GM12878 (cell line): ENCODE measurements around the gene PCGF6. TPM values are rescaled to one million over a fixed set of nuclear protein-coding genes. Genes with fewer than 3 reads are reported as not detected.

Source experiments
- ATAC-seq: fragments of 200-7000 bp; cut with Tn5 transposase; 3 replicates; pipeline ENCODE4 v1.9.1; 2020; ENCODE audit warnings: mild to moderate bottlenecking, moderate library complexity
- BruUV-seq: library from RNA; stranded (reverse); fragments of 400-500 nt; replicated peaks from 2 replicates; lab custom pipeline; 2021; lab: Mats Ljungman, UMichigan
- CTCF ChIA-PET: fragments of 300-600 bp; sonication (Branson Sonifier 250); formaldehyde crosslinking; extraction: SDS; loops from one replicate; lab custom pipeline; 2021; ENCODE audit warnings: inconsistent platforms; lab: Yijun Ruan, JAX
- POLR2A ChIA-PET: fragments of 350-600 bp; formaldehyde crosslinking; extraction: SDS; loops from one replicate; lab custom pipeline; 2021; ENCODE audit warnings: inconsistent platforms; lab: Charles Lee
- RAD21 ChIA-PET: fragments of 300-600 bp; sonication (Branson Sonifier 250); formaldehyde crosslinking; loops from one replicate; lab custom pipeline; 2023; ENCODE audit warnings: antibody characterized with exemption; ENCODE audit not compliant: unreplicated experiment; lab: Charles Lee
- SMC1A ChIA-PET: fragments of 300-600 bp; sonication (Branson Sonifier 250); formaldehyde crosslinking; loops from one replicate; lab custom pipeline; 2023; ENCODE audit not compliant: unreplicated experiment, uncharacterized antibody; lab: Charles Lee
- DNase-seq: peaks from one replicate; pipeline ENCODE4 v3.0.0-alpha.2; 2011; ENCODE audit warnings: low read depth, low spot score
- FAIRE-seq: peaks from 3 replicates; lab custom pipeline; 2011; peaks lifted over from hg19 to GRCh38; lab: Jason Lieb, UNC
- H2AFZ ChIP-seq: 2 replicates; pipeline ENCODE4 v1.6.0; 2011; ENCODE audit warnings: low read depth, low read length, control low read depth; ENCODE audit not compliant: control insufficient read depth
- H3K27ac ChIP-seq: 2 replicates; pipeline ENCODE4 v1.5.1; 2011; ENCODE audit warnings: control low read depth; ENCODE audit not compliant: control insufficient read depth, insufficient read depth
- H3K27me3 ChIP-seq, 2 experiments: replicated peaks in 1 of 2; 2 replicates each; pipeline versions ENCODE4 v1.6.0 to v1.6.1; 2011; ENCODE audit warnings: low read length in 1 of 2; ENCODE audit not compliant: control insufficient read depth in 2 of 2, insufficient read depth in 2 of 2
- H3K36me3 ChIP-seq, 2 experiments: 2 replicates each; pipeline ENCODE4 v1.5.1; 2011; ENCODE audit warnings: low read length in 1 of 2; ENCODE audit not compliant: control insufficient read depth in 2 of 2, insufficient read depth in 2 of 2
- H3K4me1 ChIP-seq: 2 replicates; pipeline ENCODE4 v1.6.1; 2011; ENCODE audit warnings: mild to moderate bottlenecking, low read length, moderate library complexity, mixed read lengths; ENCODE audit not compliant: control insufficient read depth, insufficient read depth
- H3K4me2 ChIP-seq: 2 replicates; pipeline ENCODE4 v1.6.0; 2011; ENCODE audit warnings: control low read depth; ENCODE audit not compliant: control insufficient read depth, insufficient read depth
- H3K4me3 ChIP-seq: fragments of 200-600 bp; sonication (generic); 2 replicates; pipeline ENCODE4 v1.5.1; 2016
- H3K79me2 ChIP-seq: 2 replicates; pipeline ENCODE4 v1.6.0; 2011; ENCODE audit warnings: low read length; ENCODE audit not compliant: control insufficient read depth, insufficient read depth
- H3K9ac ChIP-seq: 2 replicates; pipeline ENCODE4 v1.8.0; 2011; ENCODE audit warnings: low read length, control low read depth, mixed read lengths; ENCODE audit not compliant: control insufficient read depth, insufficient read depth
- H3K9me3 ChIP-seq: replicated peaks from 3 replicates; pipeline ENCODE4 v1.5.1; 2011; ENCODE audit warnings: mild to moderate bottlenecking, low read length; ENCODE audit not compliant: control insufficient read depth, insufficient read depth
- H4K20me1 ChIP-seq: 2 replicates; pipeline ENCODE4 v1.6.0; 2011; ENCODE audit not compliant: control insufficient read depth, insufficient read depth
- BCL11A ChIP-seq: IDR thresholded peaks from 2 replicates; pipeline ENCODE4 v1.6.1; 2011; ENCODE audit warnings: low read depth, low read length
- BRCA1 ChIP-seq: IDR thresholded peaks from 2 replicates; pipeline ENCODE4 v1.6.1; 2011; ENCODE audit warnings: low read depth, low read length, improper control_type of control experiment
- MTA3 ChIP-seq: IDR thresholded peaks from 2 replicates; pipeline ENCODE4 v1.6.1; 2012; ENCODE audit warnings: low read length, inconsistent platforms, borderline replicate concordance
- NBN ChIP-seq: fragments of 450-650 bp; IDR thresholded peaks from 2 replicates; pipeline ENCODE4 v1.6.1; 2016
- NR2C2 ChIP-seq: IDR thresholded peaks from 2 replicates; pipeline ENCODE4 v1.6.1; 2011; ENCODE audit warnings: borderline replicate concordance, low read depth; ENCODE audit not compliant: control insufficient read depth, insufficient read length
- POLR2A ChIP-seq: IDR thresholded peaks from 2 replicates; pipeline ENCODE4 v1.6.1; 2011; ENCODE audit warnings: low read depth, mild to moderate bottlenecking, low read length
- SREBF2 ChIP-seq: IDR thresholded peaks from 2 replicates; pipeline ENCODE4 v1.6.1; 2012; ENCODE audit warnings: mild to moderate bottlenecking, low read length
- TAF1 ChIP-seq: IDR thresholded peaks from 2 replicates; pipeline ENCODE4 v1.6.1; 2011; ENCODE audit warnings: mild to moderate bottlenecking, low read depth, low read length, borderline replicate concordance
- TBL1XR1 ChIP-seq: IDR thresholded peaks from 2 replicates; pipeline ENCODE4 v1.6.1; 2012; ENCODE audit warnings: low read depth, low read length, improper control_type of control experiment
- ZBED1 ChIP-seq: IDR thresholded peaks from 2 replicates; pipeline ENCODE4 v1.6.1; 2016; ENCODE audit warnings: borderline replicate concordance
- ZNF24 ChIP-seq: fragments of 450-650 bp; IDR thresholded peaks from 2 replicates; pipeline ENCODE4 v1.6.1; 2017; ENCODE audit warnings: antibody characterized with exemption, mild to moderate bottlenecking
- WGBS: methylation state at CpG from one replicate; pipeline ENCODE4 v1.1.6; 2016; ENCODE audit warnings: low lambda C conversion rate; ENCODE audit not compliant: insufficient replicate concordance, insufficient coverage; ENCODE audit errors: missing lambda C conversion rate; 5-methylcytosine and 5-hydroxymethylcytosine counted together
- in situ Hi-C: fragments of 300-500 bp; cut with MboI; formaldehyde crosslinking; loops from 9 replicates; pipeline ENCODE4 v1.14.3; 2018; ENCODE audit warnings: mixed read lengths
- intact Hi-C: fragments of 100-400 bp; cut with micrococcal nuclease; formaldehyde crosslinking; loops from one replicate; pipeline ENCODE4 v1.14.2; 2022; ENCODE audit not compliant: unreplicated experiment
- polyA plus RNA-seq, 11 experiments: library from polyadenylated mRNA; depleted of rRNA in 4 of 11; unstranded in 6 of 11; stranded (reverse) in 5 of 11; fragments of >200 nt; fragmentation: Nextera tagmentation in 4 of 11; fragmentation: Illumina TruSeq in 1 of 11; extraction: Ambion mirVana in 4 of 11; extraction: Trizol in 1 of 11; gene quantifications; 1 replicate in 1 of 11; 2 replicates in 10 of 11; pipeline versions ENCODE4 v1.2.1 to v1.2.3, GENCODE V29; 2011 to 2016; ENCODE audit warnings: inconsistent platforms in 2 of 11, missing spikeins in 2 of 11, low read depth in 1 of 11
- total RNA-seq, 4 experiments: library from RNA; depleted of rRNA in 3 of 4; stranded (reverse); fragments of >200 nt in 3 of 4; fragmentation: Illumina TruSeq in 1 of 4; extraction: Trizol in 1 of 4; gene quantifications; 2 replicates each; pipeline versions ENCODE4 v1.2.1 to v1.2.3, GENCODE V29; 2013 to 2021
- TF ChIP-seq, protein P1 (sequence below): IDR thresholded peaks from 2 replicates; pipeline ENCODE4 v1.6.1; 2011; ENCODE audit warnings: borderline replicate concordance, low read depth, mild to moderate bottlenecking, moderate library complexity, mixed read lengths, low read length; ENCODE audit not compliant: insufficient read depth; ENCODE audit errors: extremely low read length
- TF ChIP-seq, protein P2 (sequence below): IDR thresholded peaks from 2 replicates; pipeline ENCODE4 v1.6.1; 2012; ENCODE audit warnings: low read depth, low read length, improper control_type of control experiment

Gene PCGF6
- total and polyA plus RNA-seq, 10 of the 15 experiments (the other 5 are each of a cell fraction or from before 2014, with no cell fraction given), result 6.5 to 19.1 (median 12.7) TPM

DNA sequence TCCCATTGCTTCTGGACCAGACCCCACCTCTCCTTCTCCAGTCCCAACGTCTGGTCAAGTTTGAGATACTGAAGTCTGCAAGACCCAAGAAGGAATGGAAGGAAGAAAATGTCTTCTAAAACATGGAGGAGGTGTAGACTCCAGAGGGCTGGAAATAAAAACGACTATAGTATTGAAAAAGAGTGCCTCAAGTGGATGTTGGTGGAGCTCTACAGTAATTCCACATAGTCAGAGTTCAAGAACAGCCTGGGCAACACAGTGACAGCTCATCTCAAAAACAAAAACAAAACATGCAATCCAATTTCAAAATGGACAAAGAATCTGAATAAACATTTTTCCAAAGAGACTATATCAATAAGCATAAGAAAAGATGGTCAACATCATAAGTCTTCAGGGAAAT is 2.3 kb upstream of the PCGF6 start:
- Histone ChIP-seq H2AFZ (no peak overlapping the region), H3K27ac (no peak overlapping the region), H3K4me3 (no peak overlapping the region), H4K20me1 (no peaks in the 10 kb centered on the region), H3K9me3 (no peaks in the 10 kb centered on the region), H3K9ac (no peak overlapping the region), H3K36me3 (no peaks in the 10 kb centered on the region; a peak in 1 of 4 replicates), H3K79me2 (peaks cover 15% of the 10 kb centered on the region), H3K4me1 (no peaks in the 10 kb centered on the region), H3K4me2 (no peak overlapping the region), H3K27me3 (no peaks in the 10 kb centered on the region)
- ChIA-PET POLR2A (interaction anchor here (0.6 to 1.0 kb wide), 3 partner anchors 21 to 1064 kb away, joined by 3 to 4 read pairs (median 3); no protein-coding TSS in a partner anchor), RAD21 (interaction anchor here (0.9 kb wide), 1 partner anchor 43 kb away, joined by 3 read pairs; the partner anchor contains the start of gene ATP5MK), SMC1A (interaction anchor here (0.7 to 1.0 kb wide), 2 partner anchors 45 to 561 kb away, joined by 3 read pairs; no protein-coding TSS in a partner anchor), CTCF (interaction anchor here (0.6 to 1.0 kb wide), 2 partner anchors 9 to 651 kb away, joined by 3 to 4 read pairs; no protein-coding TSS in a partner anchor)
- intact Hi-C loops, result loop anchor here (5.0 kb wide), 1 partner anchor 44 kb away; the partner anchor contains the start of genes ATP5MK and PDCD11
- no peak for TF ChIP-seq NBN
- no peak for TF ChIP-seq TBL1XR1
- no peak for TF ChIP-seq POLR2A
- no peak for TF ChIP-seq MTA3
- no peak for TF ChIP-seq ZNF24
- TF ChIP-seq, protein P1, sequence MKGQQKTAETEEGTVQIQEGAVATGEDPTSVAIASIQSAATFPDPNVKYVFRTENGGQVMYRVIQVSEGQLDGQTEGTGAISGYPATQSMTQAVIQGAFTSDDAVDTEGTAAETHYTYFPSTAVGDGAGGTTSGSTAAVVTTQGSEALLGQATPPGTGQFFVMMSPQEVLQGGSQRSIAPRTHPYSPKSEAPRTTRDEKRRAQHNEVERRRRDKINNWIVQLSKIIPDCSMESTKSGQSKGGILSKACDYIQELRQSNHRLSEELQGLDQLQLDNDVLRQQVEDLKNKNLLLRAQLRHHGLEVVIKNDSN, result no peak
- TF ChIP-seq SREBF2, result no peak
- TF ChIP-seq BRCA1, result no peak
- TF ChIP-seq BCL11A, result no peak
- TF ChIP-seq ZBED1, result no peak
- TF ChIP-seq NR2C2, result no peak
- TF ChIP-seq TAF1, result no peak
- TF ChIP-seq, protein P2, sequence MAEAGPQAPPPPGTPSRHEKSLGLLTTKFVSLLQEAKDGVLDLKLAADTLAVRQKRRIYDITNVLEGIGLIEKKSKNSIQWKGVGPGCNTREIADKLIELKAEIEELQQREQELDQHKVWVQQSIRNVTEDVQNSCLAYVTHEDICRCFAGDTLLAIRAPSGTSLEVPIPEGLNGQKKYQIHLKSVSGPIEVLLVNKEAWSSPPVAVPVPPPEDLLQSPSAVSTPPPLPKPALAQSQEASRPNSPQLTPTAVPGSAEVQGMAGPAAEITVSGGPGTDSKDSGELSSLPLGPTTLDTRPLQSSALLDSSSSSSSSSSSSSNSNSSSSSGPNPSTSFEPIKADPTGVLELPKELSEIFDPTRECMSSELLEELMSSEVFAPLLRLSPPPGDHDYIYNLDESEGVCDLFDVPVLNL, result no peak
- WGBS, result 39% methylated on average over 2 of the region's 2 CpGs
- FAIRE-seq (no peak), ATAC-seq (no peak), DNase-seq (no peak)
- no TSS peak for BruUV-seq
- in situ Hi-C loops, result no loop called here
